Fibroblast of lung (primary cell): ENCODE data around the gene SORCS2.

Experiments
- EZH2 ChIP-seq: IDR thresholded peaks from 2 replicates; pipeline ENCODE4 v1.5.1; 2012; ENCODE audit warnings: low read length, control low read depth, mild to moderate bottlenecking; ENCODE audit errors: missing control alignments
- TF ChIP-seq, protein P1 (sequence below), 2 donors: IDR thresholded peaks in 1 of 2; conservative IDR thresholded peaks in 1 of 2; 1 replicate in 1 of 2; 2 replicates in 1 of 2; pipeline ENCODE4 v1.5.1; 2011 to 2012; ENCODE audit warnings: low read length in 2 of 2, control low read depth in 1 of 2, inconsistent platforms in 1 of 2, low read depth in 1 of 2, mild to moderate bottlenecking in 1 of 2

DNA sequence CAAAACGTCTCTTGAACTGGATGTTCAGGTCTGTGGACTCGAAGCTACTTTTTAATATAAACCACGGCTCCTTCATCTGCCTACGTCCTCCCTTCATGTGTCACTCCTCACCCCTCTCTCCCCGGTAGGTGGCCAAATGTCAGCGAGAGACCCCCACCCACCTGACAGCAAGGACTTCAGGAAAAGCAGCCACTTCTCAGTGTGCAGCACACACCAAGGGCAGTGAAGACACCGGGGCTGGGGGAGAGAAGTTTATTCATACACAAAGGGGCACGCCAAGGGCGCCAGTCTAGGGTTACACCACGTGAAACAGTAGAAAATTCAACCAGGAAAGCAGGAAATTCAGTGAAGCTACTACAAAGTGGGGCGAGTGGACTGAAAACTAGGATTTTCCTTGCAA lies 566.1 kb downstream of the SORCS2 start:
- TF ChIP-seq EZH2 = no peak
- TF ChIP-seq, protein P1, sequence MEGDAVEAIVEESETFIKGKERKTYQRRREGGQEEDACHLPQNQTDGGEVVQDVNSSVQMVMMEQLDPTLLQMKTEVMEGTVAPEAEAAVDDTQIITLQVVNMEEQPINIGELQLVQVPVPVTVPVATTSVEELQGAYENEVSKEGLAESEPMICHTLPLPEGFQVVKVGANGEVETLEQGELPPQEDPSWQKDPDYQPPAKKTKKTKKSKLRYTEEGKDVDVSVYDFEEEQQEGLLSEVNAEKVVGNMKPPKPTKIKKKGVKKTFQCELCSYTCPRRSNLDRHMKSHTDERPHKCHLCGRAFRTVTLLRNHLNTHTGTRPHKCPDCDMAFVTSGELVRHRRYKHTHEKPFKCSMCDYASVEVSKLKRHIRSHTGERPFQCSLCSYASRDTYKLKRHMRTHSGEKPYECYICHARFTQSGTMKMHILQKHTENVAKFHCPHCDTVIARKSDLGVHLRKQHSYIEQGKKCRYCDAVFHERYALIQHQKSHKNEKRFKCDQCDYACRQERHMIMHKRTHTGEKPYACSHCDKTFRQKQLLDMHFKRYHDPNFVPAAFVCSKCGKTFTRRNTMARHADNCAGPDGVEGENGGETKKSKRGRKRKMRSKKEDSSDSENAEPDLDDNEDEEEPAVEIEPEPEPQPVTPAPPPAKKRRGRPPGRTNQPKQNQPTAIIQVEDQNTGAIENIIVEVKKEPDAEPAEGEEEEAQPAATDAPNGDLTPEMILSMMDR (conservative IDR thresholded peaks at IDR 0.05 in 1 of 2, IDR thresholded peaks at IDR 0.05 in 1 of 2; ENCODE audit: low read depth in 1 of 2, low read length in 2 of 2) = no peak
